ENCODE results near the gene CIDEC. TPM values are rescaled to one million over a fixed set of nuclear protein-coding genes. Genes with fewer than 3 reads are reported as not detected.

CIDEC gene
- total and polyA plus RNA-seq, 2 of the 13 experiments (the other 11 are each of a cell fraction or from before 2014, with no cell fraction given) = 2.5 to 10.4 TPM

GRCh38 chr3:9902372-9903237, 22.6 kb upstream of the CIDEC start, which contains the start of gene IL17RE (continued):
- TF ChIP-seq, protein P1, sequence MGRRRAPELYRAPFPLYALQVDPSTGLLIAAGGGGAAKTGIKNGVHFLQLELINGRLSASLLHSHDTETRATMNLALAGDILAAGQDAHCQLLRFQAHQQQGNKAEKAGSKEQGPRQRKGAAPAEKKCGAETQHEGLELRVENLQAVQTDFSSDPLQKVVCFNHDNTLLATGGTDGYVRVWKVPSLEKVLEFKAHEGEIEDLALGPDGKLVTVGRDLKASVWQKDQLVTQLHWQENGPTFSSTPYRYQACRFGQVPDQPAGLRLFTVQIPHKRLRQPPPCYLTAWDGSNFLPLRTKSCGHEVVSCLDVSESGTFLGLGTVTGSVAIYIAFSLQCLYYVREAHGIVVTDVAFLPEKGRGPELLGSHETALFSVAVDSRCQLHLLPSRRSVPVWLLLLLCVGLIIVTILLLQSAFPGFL (CRISPR knock-in tag; IDR thresholded peaks at IDR 0.05) = no peak
- TF ChIP-seq ZEB1 (IDR thresholded peaks at IDR 0.05; ENCODE audit: insufficient replicate concordance, low read depth) = peak; percentile 37
- TF ChIP-seq, protein P2, sequence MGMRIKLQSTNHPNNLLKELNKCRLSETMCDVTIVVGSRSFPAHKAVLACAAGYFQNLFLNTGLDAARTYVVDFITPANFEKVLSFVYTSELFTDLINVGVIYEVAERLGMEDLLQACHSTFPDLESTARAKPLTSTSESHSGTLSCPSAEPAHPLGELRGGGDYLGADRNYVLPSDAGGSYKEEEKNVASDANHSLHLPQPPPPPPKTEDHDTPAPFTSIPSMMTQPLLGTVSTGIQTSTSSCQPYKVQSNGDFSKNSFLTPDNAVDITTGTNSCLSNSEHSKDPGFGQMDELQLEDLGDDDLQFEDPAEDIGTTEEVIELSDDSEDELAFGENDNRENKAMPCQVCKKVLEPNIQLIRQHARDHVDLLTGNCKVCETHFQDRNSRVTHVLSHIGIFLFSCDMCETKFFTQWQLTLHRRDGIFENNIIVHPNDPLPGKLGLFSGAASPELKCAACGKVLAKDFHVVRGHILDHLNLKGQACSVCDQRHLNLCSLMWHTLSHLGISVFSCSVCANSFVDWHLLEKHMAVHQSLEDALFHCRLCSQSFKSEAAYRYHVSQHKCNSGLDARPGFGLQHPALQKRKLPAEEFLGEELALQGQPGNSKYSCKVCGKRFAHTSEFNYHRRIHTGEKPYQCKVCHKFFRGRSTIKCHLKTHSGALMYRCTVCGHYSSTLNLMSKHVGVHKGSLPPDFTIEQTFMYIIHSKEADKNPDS (CRISPR knock-in tag; IDR thresholded peaks at IDR 0.05) = 0 out of 2 replicates have a peak, but pooled peaks have one; percentile 63
- TF ChIP-seq, protein P3, sequence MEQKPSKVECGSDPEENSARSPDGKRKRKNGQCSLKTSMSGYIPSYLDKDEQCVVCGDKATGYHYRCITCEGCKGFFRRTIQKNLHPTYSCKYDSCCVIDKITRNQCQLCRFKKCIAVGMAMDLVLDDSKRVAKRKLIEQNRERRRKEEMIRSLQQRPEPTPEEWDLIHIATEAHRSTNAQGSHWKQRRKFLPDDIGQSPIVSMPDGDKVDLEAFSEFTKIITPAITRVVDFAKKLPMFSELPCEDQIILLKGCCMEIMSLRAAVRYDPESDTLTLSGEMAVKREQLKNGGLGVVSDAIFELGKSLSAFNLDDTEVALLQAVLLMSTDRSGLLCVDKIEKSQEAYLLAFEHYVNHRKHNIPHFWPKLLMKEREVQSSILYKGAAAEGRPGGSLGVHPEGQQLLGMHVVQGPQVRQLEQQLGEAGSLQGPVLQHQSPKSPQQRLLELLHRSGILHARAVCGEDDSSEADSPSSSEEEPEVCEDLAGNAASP (CRISPR knock-in tag; IDR thresholded peaks at IDR 0.05; ENCODE audit: borderline replicate concordance) = peak; percentile 18; the same call in 1 of the 2 replicates
- no peak for TF ChIP-seq CREBL2 (CRISPR knock-in tag; IDR thresholded peaks at IDR 0.05; ENCODE audit: borderline replicate concordance)
- TF ChIP-seq HNF1B (CRISPR knock-in tag; IDR thresholded peaks at IDR 0.05) = peak; percentile 60; the same call in 1 of the 2 replicates
- 0 out of 2 replicates have a peak, but pooled peaks have one; percentile 5 for TF ChIP-seq BCL6 (CRISPR knock-in tag; IDR thresholded peaks at IDR 0.05)
- TF ChIP-seq KDM3A (CRISPR knock-in tag; IDR thresholded peaks at IDR 0.05; ENCODE audit: low read depth) = no peak
- no peak for TF ChIP-seq ZNF260 (CRISPR knock-in tag; IDR thresholded peaks at IDR 0.05; ENCODE audit: borderline replicate concordance, low read depth)
- TF ChIP-seq ZNF160 (CRISPR knock-in tag; IDR thresholded peaks at IDR 0.05) = 0 out of 2 replicates have a peak, but pooled peaks have one; percentile 5
- no peak for TF ChIP-seq RAD51 (IDR thresholded peaks at IDR 0.05; ENCODE audit: borderline replicate concordance)
- TF ChIP-seq SIX1 (CRISPR knock-in tag; IDR thresholded peaks at IDR 0.05; ENCODE audit: borderline replicate concordance) = no peak
- TF ChIP-seq ZNF83 (CRISPR knock-in tag; IDR thresholded peaks at IDR 0.05; ENCODE audit: borderline replicate concordance) = peak; percentile 26; the same call in 1 of the 2 replicates
- TF ChIP-seq KDM2A (CRISPR knock-in tag; IDR thresholded peaks at IDR 0.05; ENCODE audit: borderline replicate concordance, low read depth) = no peak
- no peak for TF ChIP-seq ZNF282 (IDR thresholded peaks at IDR 0.05; ENCODE audit: partially characterized antibody)
- TF ChIP-seq ZNF256 (CRISPR knock-in tag; conservative IDR thresholded peaks at IDR 0.05) = no peak
- TF ChIP-seq, protein P4, sequence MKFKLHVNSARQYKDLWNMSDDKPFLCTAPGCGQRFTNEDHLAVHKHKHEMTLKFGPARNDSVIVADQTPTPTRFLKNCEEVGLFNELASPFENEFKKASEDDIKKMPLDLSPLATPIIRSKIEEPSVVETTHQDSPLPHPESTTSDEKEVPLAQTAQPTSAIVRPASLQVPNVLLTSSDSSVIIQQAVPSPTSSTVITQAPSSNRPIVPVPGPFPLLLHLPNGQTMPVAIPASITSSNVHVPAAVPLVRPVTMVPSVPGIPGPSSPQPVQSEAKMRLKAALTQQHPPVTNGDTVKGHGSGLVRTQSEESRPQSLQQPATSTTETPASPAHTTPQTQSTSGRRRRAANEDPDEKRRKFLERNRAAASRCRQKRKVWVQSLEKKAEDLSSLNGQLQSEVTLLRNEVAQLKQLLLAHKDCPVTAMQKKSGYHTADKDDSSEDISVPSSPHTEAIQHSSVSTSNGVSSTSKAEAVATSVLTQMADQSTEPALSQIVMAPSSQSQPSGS (CRISPR knock-in tag; IDR thresholded peaks at IDR 0.05) = no peak
- TF ChIP-seq ZNF639 (CRISPR knock-in tag; conservative IDR thresholded peaks at IDR 0.05) = no peak

Data from HepG2 (cell line).